DOHH2 (cell line): ENCODE data around the gene NCAM2.

ENCODE experiments used
- CTCF ChIP-seq: fragments of 200-600 bp; sonication (generic); IDR thresholded peaks from one replicate; pipeline ENCODE4 v1.5.1; 2014; ENCODE audit warnings: antibody characterized with exemption, mild to moderate bottlenecking, low read depth, low read length; ENCODE audit not compliant: poor library complexity, severe bottlenecking
- EZH2phosphoT487 ChIP-seq: fragments of 200-600 bp; sonication (generic); IDR thresholded peaks from 2 replicates; pipeline ENCODE4 v1.6.1; 2017; ENCODE audit warnings: borderline replicate concordance, mild to moderate bottlenecking, antibody characterized with exemption, low read length, moderate library complexity, mixed read lengths

- TF ChIP-seq CTCF: no peak
- no peak for TF ChIP-seq EZH2phosphoT487
Observed at GRCh38 chr21:21046063-21046462, 47.9 kb downstream of the NCAM2 start.
